Transverse colon (tissue), 4 donors: Measurements from ENCODE around the gene PRKCE.

Experiments
- CTCF ChIP-seq, 5 experiments: fragments of 200-600 bp in 3 of 5; fragments of 450-650 bp in 2 of 5; sonication (generic) in 3 of 5; IDR thresholded peaks; 1 replicate in 2 of 5; 2 replicates in 3 of 5; pipeline ENCODE4 v1.5.1; 2016 to 2017; ENCODE audit warnings: antibody characterized with exemption in 5 of 5, inconsistent platforms in 3 of 5, mild to moderate bottlenecking in 2 of 5, moderate library complexity in 1 of 5
- POLR2AphosphoS5 ChIP-seq, 3 donors: sonication (generic); formaldehyde crosslinking; IDR thresholded peaks; one replicate each; pipeline ENCODE4 v1.6.1; 2016; ENCODE audit warnings: antibody characterized with exemption in 3 of 3

- TF ChIP-seq CTCF (IDR thresholded peaks at IDR 0.05) (no peak), POLR2AphosphoS5 (IDR thresholded peaks at IDR 0.05) (no peak)
Measured at GRCh38 chr2:45871025-45871424, 219.6 kb downstream of the PRKCE start.
